WTC11 (cell line): ENCODE results near the gene CDH22. TPM values are rescaled to one million over a fixed set of nuclear protein-coding genes. Genes with fewer than 3 reads are reported as not detected.

Experiments
- ATAC-seq: fragments of 200-7000 bp; cut with Tn5 transposase; 2 replicates; pipeline ENCODE4 v1.10.0; 2021; ENCODE audit warnings: mild to moderate bottlenecking, moderate library complexity
- CTCF ChIA-PET: fragments of 300-600 bp; sonication (Branson Sonifier 250); formaldehyde crosslinking; loops from one replicate; lab custom pipeline; 2021; ENCODE audit warnings: antibody characterized with exemption; lab: Charles Lee
- POLR2A ChIA-PET: fragments of 350-600 bp; sonication (Branson Sonifier 250); formaldehyde crosslinking; loops from one replicate; lab custom pipeline; 2021; ENCODE audit warnings: antibody characterized with exemption; lab: Charles Lee
- DNase-seq: peaks from one replicate; pipeline ENCODE4 v3.0.0; 2021; ENCODE audit warnings: low spot score
- H3K27ac Mint-ChIP-seq: 2 replicates; pipeline ENCODE4 v1.8.0; 2021; ENCODE audit warnings: mixed read lengths
- H3K27me3 Mint-ChIP-seq: 2 replicates; pipeline ENCODE4 v1.8.0; 2021; ENCODE audit warnings: low read depth, mild to moderate bottlenecking, moderate library complexity, mixed read lengths
- H3K36me3 Mint-ChIP-seq: 2 replicates; pipeline ENCODE4 v1.8.0; 2021; ENCODE audit warnings: mixed read lengths
- H3K4me1 Mint-ChIP-seq: 2 replicates; pipeline ENCODE4 v1.8.0; 2022; ENCODE audit warnings: mixed read lengths
- H3K4me3 Mint-ChIP-seq: 2 replicates; pipeline ENCODE4 v1.8.0; 2021; ENCODE audit warnings: mild to moderate bottlenecking, moderate library complexity, mixed read lengths
- H3K9me3 Mint-ChIP-seq: 2 replicates; pipeline ENCODE4 v1.8.0; 2021; ENCODE audit warnings: mixed read lengths
- ATF3 ChIP-seq: sonication (generic); formaldehyde crosslinking; conservative IDR thresholded peaks from 2 replicates; pipeline ENCODE4 v1.8.1; 2022; ENCODE audit warnings: mild to moderate bottlenecking, missing genetic modification reagents
- CBFB ChIP-seq: sonication (generic); formaldehyde crosslinking; IDR thresholded peaks from 2 replicates; pipeline ENCODE4 v1.8.1; 2022; ENCODE audit warnings: mild to moderate bottlenecking, low read depth, missing genetic modification reagents
- CDX4 ChIP-seq: fragments of 250-450 bp; sonication (Bioruptor Pico); IDR thresholded peaks from 2 replicates; pipeline ENCODE4 v1.9.0; 2021; ENCODE audit warnings: moderate library complexity, mild to moderate bottlenecking, inconsistent platforms, borderline replicate concordance
- CREB1 ChIP-seq: sonication (generic); formaldehyde crosslinking; IDR thresholded peaks from 2 replicates; pipeline ENCODE4 v1.8.0; 2023; ENCODE audit warnings: mild to moderate bottlenecking, missing genetic modification reagents
- E2F1 ChIP-seq: sonication (generic); formaldehyde crosslinking; IDR thresholded peaks from 2 replicates; pipeline ENCODE4 v1.8.0; 2022; ENCODE audit warnings: mild to moderate bottlenecking, missing genetic modification reagents
- EMX1 ChIP-seq: fragments of 250-450 bp; sonication (Bioruptor Pico); IDR thresholded peaks from 2 replicates; pipeline ENCODE4 v1.8.0; 2021; ENCODE audit warnings: mild to moderate bottlenecking
- ESRRA ChIP-seq: sonication (generic); formaldehyde crosslinking; IDR thresholded peaks from 2 replicates; pipeline ENCODE4 v1.8.1; 2022; ENCODE audit warnings: mild to moderate bottlenecking, missing genetic modification reagents, borderline replicate concordance
- ETV6 ChIP-seq: sonication (generic); formaldehyde crosslinking; IDR thresholded peaks from 2 replicates; pipeline ENCODE4 v1.8.1; 2022; ENCODE audit warnings: mild to moderate bottlenecking, missing genetic modification reagents
- FOXJ3 ChIP-seq: sonication (generic); formaldehyde crosslinking; IDR thresholded peaks from 2 replicates; pipeline ENCODE4 v1.9.0; 2021; ENCODE audit warnings: missing genetic modification reagents, mild to moderate bottlenecking, borderline replicate concordance
- FOXP1 ChIP-seq: sonication (generic); formaldehyde crosslinking; IDR thresholded peaks from 2 replicates; pipeline ENCODE4 v1.8.0; 2022; ENCODE audit warnings: missing genetic modification reagents, mild to moderate bottlenecking, moderate library complexity, borderline replicate concordance
- IRF1 ChIP-seq: sonication (generic); formaldehyde crosslinking; IDR thresholded peaks from 2 replicates; pipeline ENCODE4 v1.8.0; 2023; ENCODE audit warnings: missing genetic modification reagents
- IRF2 ChIP-seq: sonication (generic); formaldehyde crosslinking; IDR thresholded peaks from 2 replicates; pipeline ENCODE4 v1.8.0; 2022; ENCODE audit warnings: low read depth, missing genetic modification reagents, borderline replicate concordance
- KAT7 ChIP-seq: sonication (generic); formaldehyde crosslinking; IDR thresholded peaks from 2 replicates; pipeline ENCODE4 v1.8.1; 2023; ENCODE audit warnings: missing genetic modification reagents, mild to moderate bottlenecking, borderline replicate concordance
- NR1H2 ChIP-seq: sonication (generic); formaldehyde crosslinking; IDR thresholded peaks from 2 replicates; pipeline ENCODE4 v1.9.0; 2021; ENCODE audit warnings: mild to moderate bottlenecking, moderate library complexity, missing genetic modification reagents
- OVOL2 ChIP-seq: fragments of 250-450 bp; sonication (Bioruptor Pico); IDR thresholded peaks from 2 replicates; pipeline ENCODE4 v1.9.0; 2021; ENCODE audit warnings: mild to moderate bottlenecking, borderline replicate concordance
- RELA ChIP-seq: sonication (generic); formaldehyde crosslinking; IDR thresholded peaks from 2 replicates; pipeline ENCODE4 v1.8.1; 2022; ENCODE audit warnings: missing genetic modification reagents, mild to moderate bottlenecking, borderline replicate concordance
- RORB ChIP-seq: fragments of 250-450 bp; sonication (Bioruptor Pico); IDR thresholded peaks from 2 replicates; pipeline ENCODE4 v1.9.0; 2021; ENCODE audit warnings: mild to moderate bottlenecking
- TEAD1 ChIP-seq: sonication (generic); formaldehyde crosslinking; IDR thresholded peaks from 2 replicates; pipeline ENCODE4 v1.8.0; 2022; ENCODE audit warnings: mild to moderate bottlenecking, missing genetic modification reagents
- USF2 ChIP-seq: sonication (generic); formaldehyde crosslinking; IDR thresholded peaks from 2 replicates; pipeline ENCODE4 v1.8.1; 2023; ENCODE audit warnings: mild to moderate bottlenecking, missing genetic modification reagents, moderate library complexity
- ZBTB21 ChIP-seq: sonication (generic); formaldehyde crosslinking; IDR thresholded peaks from 2 replicates; pipeline ENCODE4 v1.8.1; 2023; ENCODE audit warnings: mild to moderate bottlenecking, missing genetic modification reagents, borderline replicate concordance
- ZBTB43 ChIP-seq: sonication (generic); formaldehyde crosslinking; IDR thresholded peaks from 2 replicates; pipeline ENCODE4 v1.8.1; 2023; ENCODE audit warnings: mild to moderate bottlenecking, missing genetic modification reagents
- ZNF121 ChIP-seq: sonication (generic); formaldehyde crosslinking; IDR thresholded peaks from 2 replicates; pipeline ENCODE4 v1.8.0; 2023; ENCODE audit warnings: missing genetic modification reagents
- ZNF219 ChIP-seq: sonication (generic); formaldehyde crosslinking; IDR thresholded peaks from 2 replicates; pipeline ENCODE4 v1.8.0; 2023; ENCODE audit warnings: missing genetic modification reagents, mild to moderate bottlenecking, borderline replicate concordance
- ZNF317 ChIP-seq: sonication (generic); formaldehyde crosslinking; IDR thresholded peaks from 2 replicates; pipeline ENCODE4 v1.8.1; 2023; ENCODE audit warnings: low read depth, mild to moderate bottlenecking, moderate library complexity, missing genetic modification reagents, borderline replicate concordance
- ZNF396 ChIP-seq: fragments of 250-450 bp; sonication (Bioruptor Pico); IDR thresholded peaks from 2 replicates; pipeline ENCODE4 v1.8.0; 2021; ENCODE audit warnings: mild to moderate bottlenecking, moderate library complexity, borderline replicate concordance
- ZNF512 ChIP-seq: sonication (generic); formaldehyde crosslinking; IDR thresholded peaks from 2 replicates; pipeline ENCODE4 v1.8.1; 2022; ENCODE audit warnings: missing genetic modification reagents, borderline replicate concordance
- ZSCAN18 ChIP-seq: fragments of 250-450 bp; sonication (Bioruptor Pico); IDR thresholded peaks from 2 replicates; pipeline ENCODE4 v2.1.2; 2022; ENCODE audit warnings: mild to moderate bottlenecking, moderate library complexity
- total RNA-seq: library from RNA; stranded (reverse); gene quantifications from 3 replicates; pipeline ENCODE4 v1.2.3, GENCODE V29; 2021

Gene CDH22
- total RNA-seq, 1 experiment from 2014 or later: 0.13 TPM

- no peaks in the 10 kb centered on the region for H3K9me3 Mint-ChIP-seq
- no peaks in the 10 kb centered on the region for H3K36me3 Mint-ChIP-seq
- H3K4me3 Mint-ChIP-seq: no peak overlapping the region
- ATAC-seq (no peak), DNase-seq (no peak)
- ChIA-PET CTCF (interaction anchor here (1.3 to 1.7 kb wide), 4 partner anchors 17 to 150 kb away, joined by 3 to 9 read pairs (median 6); no protein-coding TSS in a partner anchor), POLR2A (no interaction called here)
- TF ChIP-seq ZBTB21 (CRISPR knock-in tag) (no peak), ZNF317 (CRISPR knock-in tag) (no peak), NR1H2 (CRISPR knock-in tag) (no peak), CDX4 (no peak), ZNF396 (CRISPR knock-in tag) (no peak), IRF2 (CRISPR knock-in tag) (no peak), EMX1 (CRISPR knock-in tag) (no peak), IRF1 (CRISPR knock-in tag) (no peak), CBFB (CRISPR knock-in tag) (no peak), ZSCAN18 (CRISPR knock-in tag) (no peak), RORB (CRISPR knock-in tag) (no peak), USF2 (CRISPR knock-in tag) (no peak), ETV6 (CRISPR knock-in tag) (no peak), ZBTB43 (no peak), ESRRA (no peak), CREB1 (CRISPR knock-in tag) (no peak), ATF3 (CRISPR knock-in tag) (no peak), KAT7 (CRISPR knock-in tag) (no peak)
- no peak overlapping the region for H3K27ac Mint-ChIP-seq
- no peaks in the 10 kb centered on the region for H3K4me1 Mint-ChIP-seq
- H3K27me3 Mint-ChIP-seq: 0 out of 2 replicates have a peak, but pooled peaks cover 3% of the 10 kb centered on the region
Observed at GRCh38 chr20:46157076-46157592, 151.2 kb downstream of the CDH22 start.

- no peaks in the 10 kb centered on the region for H3K9me3 Mint-ChIP-seq
- TF ChIP-seq RELA (CRISPR knock-in tag) (no peak), FOXJ3 (CRISPR knock-in tag) (no peak), ZNF121 (no peak), ZNF219 (CRISPR knock-in tag) (no peak), OVOL2 (CRISPR knock-in tag) (no peak), FOXP1 (CRISPR knock-in tag) (no peak), ZNF512 (no peak), E2F1 (CRISPR knock-in tag) (no peak), TEAD1 (CRISPR knock-in tag) (no peak)
- POLR2A ChIA-PET: no interaction called here
- ATAC-seq (no peak), DNase-seq (no peak)
- H3K4me3 Mint-ChIP-seq: no peak overlapping the region
- no peak overlapping the region for H3K27ac Mint-ChIP-seq
- no peaks in the 10 kb centered on the region for H3K36me3 Mint-ChIP-seq
- peaks cover 3% of the 10 kb centered on the region for H3K4me1 Mint-ChIP-seq
- 0 out of 2 replicates have a peak, but pooled peaks cover 3% of the 10 kb centered on the region for H3K27me3 Mint-ChIP-seq
- CTCF ChIA-PET: interaction anchor here (0.8 to 0.9 kb wide), 2 partner anchors 18 to 28 kb away, joined by 3 to 4 read pairs; no protein-coding TSS in a partner anchor
Observed at GRCh38 chr20:46156065-46156464, 152.2 kb downstream of the CDH22 start.
